ENCODE data around the gene COQ10A.

COQ10A gene

GRCh38 chr12:56296295-56296694 is 29.6 kb downstream of the COQ10A start:
- no peak for TF ChIP-seq CTCF (IDR thresholded peaks at IDR 0.05; ENCODE audit: low read depth, low read length)
- no peak overlapping the region for H3K4me3 ChIP-seq (ENCODE audit: low read depth, low read length)

GRCh38 chr12:56297400-56297799 is 30.7 kb downstream of the COQ10A start:
- no peak for TF ChIP-seq CTCF (IDR thresholded peaks at IDR 0.05; ENCODE audit: low read depth, low read length)
- H3K4me3 ChIP-seq (ENCODE audit: low read depth, low read length), result no peak overlapping the region

GRCh38 chr12:56298828-56299227 is 32.1 kb downstream of the COQ10A start:
- no peak for TF ChIP-seq CTCF (IDR thresholded peaks at IDR 0.05; ENCODE audit: low read depth, low read length)
- H3K4me3 ChIP-seq (ENCODE audit: low read depth, low read length), result peak overlapping the region; percentile 91

- no peak for TF ChIP-seq CTCF (IDR thresholded peaks at IDR 0.05; ENCODE audit: low read depth, low read length)
- H3K4me3 ChIP-seq (ENCODE audit: low read depth, low read length), result peak overlapping the region; percentile 91
Measured at GRCh38 chr12:56299308-56299852, 32.6 kb downstream of the COQ10A start.

- peak within 1 kb of the TSS; percentile 91 for H3K4me3 ChIP-seq (ENCODE audit: low read depth, low read length)
- no peak for TF ChIP-seq CTCF (IDR thresholded peaks at IDR 0.05; ENCODE audit: low read depth, low read length)
Measured at GRCh38 chr12:56299853-56300643, 33.3 kb downstream of the COQ10A start, which contains the start of gene CS. TSS of gene CS (minus strand) at chr12:56300330. CDS start at chr12:56300201, 129 bp downstream.

GRCh38 chr12:56300644-56301464 is 34.1 kb downstream of the COQ10A start:
- TF ChIP-seq CTCF (IDR thresholded peaks at IDR 0.05; ENCODE audit: low read depth, low read length), result no peak
- H3K4me3 ChIP-seq (ENCODE audit: low read depth, low read length), result peak overlapping the region; percentile 91
